HG02840 (cell line): ENCODE data around the gene IRF4.

Source experiments
- ATAC-seq: cut with Tn5 transposase; IDR thresholded peaks from one replicate; pipeline ENCODE4 v1.9.1; 2021; ENCODE audit warnings: mild to moderate bottlenecking, moderate library complexity, moderate number of reproducible peaks; ENCODE audit not compliant: unreplicated experiment, low FRiP score

IRF4 gene

DNA sequence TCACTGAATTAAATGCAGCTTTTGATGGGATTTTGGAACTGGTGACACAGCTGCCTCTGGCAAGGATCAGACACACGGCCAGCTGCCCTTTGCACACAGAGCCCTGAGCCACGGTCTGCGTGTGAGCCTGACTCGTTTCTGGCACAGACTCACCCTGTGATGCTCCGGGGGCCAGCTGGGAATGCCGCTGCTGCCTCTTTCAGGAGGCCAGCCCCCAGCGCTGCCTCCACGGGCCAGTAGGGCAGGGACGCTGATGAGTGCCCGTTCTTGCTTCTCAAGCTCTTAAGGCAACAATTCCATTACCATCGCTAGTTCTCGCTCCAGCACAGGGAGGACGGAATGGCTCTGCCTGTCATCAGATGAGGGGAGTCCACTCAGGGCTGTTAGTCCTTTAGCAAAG, 61.6 kb downstream of the IRF4 start:
- no peak for ATAC-seq

DNA sequence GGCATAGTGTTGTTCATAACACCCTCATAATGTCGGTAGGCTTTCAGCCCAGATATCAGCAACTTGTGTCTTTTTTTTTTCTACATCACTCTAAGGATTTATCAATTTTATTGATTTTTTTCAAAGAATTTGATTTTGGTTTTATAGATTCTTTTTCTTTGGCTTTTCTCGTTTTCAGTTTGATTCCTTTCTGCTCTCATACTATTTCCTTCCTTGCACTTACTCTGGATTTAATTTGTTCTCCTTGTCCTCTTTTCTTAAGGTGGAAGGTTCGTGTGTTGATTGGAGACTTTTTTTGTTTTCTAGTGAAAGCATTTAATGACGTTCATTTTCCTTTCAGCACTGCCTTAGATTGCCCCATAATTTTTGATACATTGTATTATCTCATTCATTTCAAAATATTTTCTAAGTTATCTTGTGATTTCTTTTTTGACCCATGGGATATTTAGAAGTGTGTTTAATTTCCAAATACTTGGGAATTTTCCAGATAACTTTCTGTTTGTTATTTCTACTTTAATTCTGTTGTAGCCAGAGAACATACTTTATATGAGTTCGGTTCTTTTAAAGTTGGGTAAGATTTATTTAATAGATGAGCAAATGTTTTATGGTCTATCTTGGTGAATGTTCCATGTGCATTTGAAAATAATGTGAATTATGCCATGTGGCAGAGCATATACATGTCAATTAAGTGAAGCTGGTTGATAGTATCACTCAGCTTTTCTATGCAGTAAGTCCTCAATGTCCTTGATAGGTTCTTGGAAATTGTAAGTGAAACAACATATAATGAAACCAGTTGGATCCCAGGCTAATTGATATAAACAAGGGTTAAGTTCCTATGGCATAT, 62.8 kb downstream of the IRF4 start:
- ATAC-seq = no peak

DNA sequence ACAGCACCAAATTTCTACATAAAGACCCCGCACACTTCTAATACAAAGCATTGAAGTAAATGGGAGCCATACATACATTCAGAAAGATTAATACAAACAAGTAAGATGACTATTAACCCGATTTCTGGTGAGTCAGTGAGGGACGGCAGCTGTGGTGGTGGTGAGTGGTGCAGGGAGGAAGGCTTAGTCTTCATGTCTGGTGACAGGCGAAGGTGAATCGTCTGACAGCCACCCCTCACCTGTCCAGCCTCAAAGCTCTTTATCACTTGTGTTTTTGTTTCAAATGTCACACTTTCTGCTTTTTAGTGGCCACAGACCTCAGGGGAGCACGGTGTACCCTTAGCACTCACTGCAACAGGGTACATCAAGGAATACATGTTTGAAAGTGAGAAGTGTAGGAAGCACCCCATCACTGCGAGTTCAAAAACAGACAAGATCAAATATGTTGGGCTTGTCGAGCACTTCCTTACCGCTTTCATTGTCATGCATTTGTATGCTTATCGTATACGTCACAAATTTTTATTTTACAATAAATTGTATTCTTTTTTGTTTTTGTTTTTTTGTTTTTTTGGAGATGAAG, 63.5 kb downstream of the IRF4 start:
- no peak for ATAC-seq

DNA sequence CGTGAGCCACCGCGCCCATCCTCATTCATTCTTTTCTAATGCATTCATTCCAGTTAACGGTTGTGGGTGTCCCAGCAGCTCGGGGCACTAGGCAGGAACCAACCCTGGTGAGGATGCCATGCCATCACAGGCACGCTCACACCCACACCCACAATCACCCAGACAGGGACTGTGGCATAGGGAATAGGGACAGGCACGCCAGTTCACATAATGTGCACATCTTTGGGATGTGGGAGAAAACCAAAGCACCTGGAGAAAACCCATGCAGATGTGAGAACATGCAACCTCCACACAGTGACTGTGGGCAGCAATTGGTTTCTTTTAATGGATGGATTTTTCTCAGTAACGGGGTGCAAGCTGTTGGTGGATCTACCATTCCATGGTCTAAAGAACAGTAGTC, 64.3 kb downstream of the IRF4 start:
- no peak for ATAC-seq

DNA sequence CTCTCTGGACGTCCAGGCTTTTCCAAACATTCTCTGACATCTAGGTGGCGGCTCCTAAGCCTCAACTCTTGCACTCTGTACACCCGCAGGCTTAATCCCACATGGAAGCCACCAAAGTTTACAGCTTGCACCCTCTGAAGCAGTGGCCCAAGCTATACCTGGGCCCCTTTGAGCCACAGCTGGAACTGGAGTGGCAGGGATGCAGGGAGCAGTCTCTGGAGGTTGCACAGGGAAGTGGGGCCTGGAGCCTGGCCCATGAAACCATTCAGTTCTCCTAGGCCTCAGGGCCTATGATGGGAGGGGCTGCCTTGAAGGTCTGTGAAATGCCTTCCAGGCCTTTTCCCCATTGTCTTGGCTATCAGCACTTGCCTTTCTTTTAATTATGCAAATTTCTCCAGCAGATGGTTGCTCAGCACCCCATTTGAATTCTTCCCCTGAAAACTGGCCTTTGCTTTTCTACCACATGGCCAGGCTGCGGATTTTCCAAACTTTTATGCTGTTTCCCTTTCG, 64.9 kb downstream of the IRF4 start:
- ATAC-seq = no peak

DNA sequence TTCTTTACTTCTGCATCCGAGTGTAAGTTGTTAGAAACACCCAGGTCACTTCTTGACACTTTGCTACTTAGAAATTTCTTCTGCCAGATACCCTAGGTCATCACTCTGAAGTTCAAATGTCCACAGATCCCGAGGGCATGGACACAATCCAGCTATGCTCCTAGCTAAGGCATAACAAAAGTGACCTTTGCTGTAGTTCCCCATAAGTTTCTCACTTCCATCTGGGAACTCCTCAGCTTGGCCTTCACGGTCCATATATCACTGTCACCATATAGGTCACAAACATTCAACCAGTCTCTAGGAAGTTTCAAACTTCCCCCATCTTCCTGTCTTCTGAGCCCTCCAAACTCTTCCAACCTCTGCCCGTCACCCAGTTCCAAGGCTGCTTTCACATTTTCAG, 65.3 kb downstream of the IRF4 start:
- ATAC-seq = no peak
